ENCODE data around the gene HEXIM1.

HEXIM1 gene

GRCh38 chr17:45104907-45105624 lies 43.2 kb upstream of the HEXIM1 start:
- no peak for TF ChIP-seq ZBTB7A (IDR thresholded peaks at IDR 0.05; ENCODE audit: low read depth)
- TF ChIP-seq TAF1 (IDR thresholded peaks at IDR 0.05; ENCODE audit: low read depth) = no peak
- no peak for TF ChIP-seq EP300 (IDR thresholded peaks at IDR 0.05; ENCODE audit: borderline replicate concordance)
- TF ChIP-seq USF1 (IDR thresholded peaks at IDR 0.05) = no peak
- TF ChIP-seq CREB1 (IDR thresholded peaks at IDR 0.05; ENCODE audit: low read depth) = no peak
- TF ChIP-seq NFIC (IDR thresholded peaks at IDR 0.05) = no peak
- no peak for TF ChIP-seq CEBPB (IDR thresholded peaks at IDR 0.05)
- TF ChIP-seq REST (IDR thresholded peaks at IDR 0.05; ENCODE audit: low read depth) = no peak
- TF ChIP-seq TCF12 (IDR thresholded peaks at IDR 0.05; ENCODE audit: low read depth) = no peak
- TF ChIP-seq MAX (IDR thresholded peaks at IDR 0.05) = no peak
- TF ChIP-seq TEAD4 (IDR thresholded peaks at IDR 0.05) = no peak

- no peak for TF ChIP-seq TEAD4 (IDR thresholded peaks at IDR 0.05)
- no peak for TF ChIP-seq RAD21 (IDR thresholded peaks at IDR 0.05; ENCODE audit: low read depth)
- no peak for TF ChIP-seq CREB1 (IDR thresholded peaks at IDR 0.05; ENCODE audit: low read depth)
- no peak for TF ChIP-seq FOXM1 (IDR thresholded peaks at IDR 0.05; ENCODE audit: borderline replicate concordance, low read depth)
- no peak for TF ChIP-seq USF1 (IDR thresholded peaks at IDR 0.05)
- no peak for TF ChIP-seq TCF12 (IDR thresholded peaks at IDR 0.05; ENCODE audit: low read depth)
- TF ChIP-seq MAX (IDR thresholded peaks at IDR 0.05) = no peak
- TF ChIP-seq NFIC (IDR thresholded peaks at IDR 0.05) = no peak
- no peak for TF ChIP-seq EGR1 (IDR thresholded peaks at IDR 0.05)
- no peak for TF ChIP-seq ZBTB7A (IDR thresholded peaks at IDR 0.05; ENCODE audit: low read depth)
- TF ChIP-seq REST (IDR thresholded peaks at IDR 0.05; ENCODE audit: low read depth) = no peak
- TF ChIP-seq TAF1 (IDR thresholded peaks at IDR 0.05; ENCODE audit: low read depth) = no peak
- TF ChIP-seq YY1 (IDR thresholded peaks at IDR 0.05; ENCODE audit: low read depth) = no peak
- TF ChIP-seq CEBPB (IDR thresholded peaks at IDR 0.05) = no peak
- TF ChIP-seq EP300 (IDR thresholded peaks at IDR 0.05; ENCODE audit: borderline replicate concordance) = no peak
Measured at GRCh38 chr17:45106096-45106495, 42.2 kb upstream of the HEXIM1 start.

GRCh38 chr17:45106582-45106981 lies 41.7 kb upstream of the HEXIM1 start:
- no peak for TF ChIP-seq USF1 (IDR thresholded peaks at IDR 0.05)
- no peak for TF ChIP-seq YY1 (IDR thresholded peaks at IDR 0.05; ENCODE audit: low read depth)
- no peak for TF ChIP-seq EP300 (IDR thresholded peaks at IDR 0.05; ENCODE audit: borderline replicate concordance)
- no peak for TF ChIP-seq RAD21 (IDR thresholded peaks at IDR 0.05; ENCODE audit: low read depth)
- TF ChIP-seq FOXM1 (IDR thresholded peaks at IDR 0.05; ENCODE audit: borderline replicate concordance, low read depth) = no peak
- no peak for TF ChIP-seq ZBTB7A (IDR thresholded peaks at IDR 0.05; ENCODE audit: low read depth)
- TF ChIP-seq EGR1 (IDR thresholded peaks at IDR 0.05) = no peak
- no peak for TF ChIP-seq CEBPB (IDR thresholded peaks at IDR 0.05)
- TF ChIP-seq TEAD4 (IDR thresholded peaks at IDR 0.05) = no peak
- TF ChIP-seq NFIC (IDR thresholded peaks at IDR 0.05) = no peak
- TF ChIP-seq REST (IDR thresholded peaks at IDR 0.05; ENCODE audit: low read depth) = no peak
- TF ChIP-seq TAF1 (IDR thresholded peaks at IDR 0.05; ENCODE audit: low read depth) = no peak
- no peak for TF ChIP-seq MAX (IDR thresholded peaks at IDR 0.05)
- no peak for TF ChIP-seq TCF12 (IDR thresholded peaks at IDR 0.05; ENCODE audit: low read depth)
- TF ChIP-seq CREB1 (IDR thresholded peaks at IDR 0.05; ENCODE audit: low read depth) = no peak

Measured in Ishikawa (cell line).